Placental pericyte (primary cell): Measurements from ENCODE around the gene OR51B2. TPM values are rescaled to one million over a fixed set of nuclear protein-coding genes. Genes with fewer than 3 reads are reported as not detected.

Source experiments
- small RNA-seq: library from RNA; depleted of rRNA; stranded (forward); fragments of <200 nt; gene quantifications from one replicate; pipeline ENCODE3, GENCODE V24; 2012; ENCODE audit warnings: low replicate concordance
- total RNA-seq: library from RNA; depleted of rRNA; stranded (reverse); fragments of >200 nt; gene quantifications from 2 replicates; pipeline ENCODE4 v1.2.3, GENCODE V29; 2012

OR51B2 gene, protein sequence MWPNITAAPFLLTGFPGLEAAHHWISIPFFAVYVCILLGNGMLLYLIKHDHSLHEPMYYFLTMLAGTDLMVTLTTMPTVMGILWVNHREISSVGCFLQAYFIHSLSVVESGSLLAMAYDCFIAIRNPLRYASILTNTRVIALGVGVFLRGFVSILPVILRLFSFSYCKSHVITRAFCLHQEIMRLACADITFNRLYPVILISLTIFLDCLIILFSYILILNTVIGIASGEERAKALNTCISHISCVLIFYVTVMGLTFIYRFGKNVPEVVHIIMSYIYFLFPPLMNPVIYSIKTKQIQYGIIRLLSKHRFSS
- not detected in 2 replicates for total RNA-seq

DNA sequence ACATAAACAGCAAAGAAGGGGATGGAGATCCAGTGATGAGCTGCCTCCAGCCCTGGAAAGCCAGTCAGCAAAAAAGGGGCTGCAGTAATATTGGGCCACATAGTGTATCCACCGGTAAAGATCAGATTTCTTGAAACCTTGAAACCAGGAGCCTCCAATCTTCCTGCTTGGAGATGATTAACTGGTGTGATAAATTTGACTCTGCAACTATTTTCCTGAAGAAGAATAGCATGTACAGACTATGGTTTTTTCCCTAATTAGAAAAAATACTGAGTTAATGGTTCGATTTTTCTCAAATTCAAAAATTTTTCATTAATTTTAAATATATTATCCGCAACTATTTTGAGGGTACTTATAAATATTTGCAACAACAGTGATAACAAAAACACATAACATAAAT lies at the start of gene OR51B2:
OR51B2 (minus strand) TSS at position 101 of the 400 bp plus-strand sequence; CDS start at position 101, 0 bp downstream.

DNA sequence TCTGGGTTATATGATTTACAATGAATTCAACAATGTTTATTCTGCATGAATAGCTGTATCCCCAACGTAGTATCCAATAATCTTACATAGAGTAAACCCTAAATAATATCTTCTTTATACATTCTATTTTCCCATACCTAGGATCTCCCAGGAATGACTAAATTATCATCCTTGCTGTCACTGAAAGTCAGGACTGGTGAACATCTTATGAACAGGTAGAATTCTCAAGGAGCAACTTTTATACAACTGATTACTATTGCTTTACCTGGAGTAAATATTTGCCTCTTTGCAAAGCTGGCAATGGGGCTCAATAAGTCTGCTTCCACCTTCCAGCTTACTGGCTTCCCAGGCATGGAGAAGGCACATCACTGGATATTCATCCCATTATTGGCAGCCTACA lies 27.1 kb upstream of the OR51B2 start, which contains the start of gene OR51B6:
OR51B6 (plus strand) TSS at position 301 of the 400 bp plus-strand sequence; CDS start at position 301, 0 bp downstream.

DNA sequence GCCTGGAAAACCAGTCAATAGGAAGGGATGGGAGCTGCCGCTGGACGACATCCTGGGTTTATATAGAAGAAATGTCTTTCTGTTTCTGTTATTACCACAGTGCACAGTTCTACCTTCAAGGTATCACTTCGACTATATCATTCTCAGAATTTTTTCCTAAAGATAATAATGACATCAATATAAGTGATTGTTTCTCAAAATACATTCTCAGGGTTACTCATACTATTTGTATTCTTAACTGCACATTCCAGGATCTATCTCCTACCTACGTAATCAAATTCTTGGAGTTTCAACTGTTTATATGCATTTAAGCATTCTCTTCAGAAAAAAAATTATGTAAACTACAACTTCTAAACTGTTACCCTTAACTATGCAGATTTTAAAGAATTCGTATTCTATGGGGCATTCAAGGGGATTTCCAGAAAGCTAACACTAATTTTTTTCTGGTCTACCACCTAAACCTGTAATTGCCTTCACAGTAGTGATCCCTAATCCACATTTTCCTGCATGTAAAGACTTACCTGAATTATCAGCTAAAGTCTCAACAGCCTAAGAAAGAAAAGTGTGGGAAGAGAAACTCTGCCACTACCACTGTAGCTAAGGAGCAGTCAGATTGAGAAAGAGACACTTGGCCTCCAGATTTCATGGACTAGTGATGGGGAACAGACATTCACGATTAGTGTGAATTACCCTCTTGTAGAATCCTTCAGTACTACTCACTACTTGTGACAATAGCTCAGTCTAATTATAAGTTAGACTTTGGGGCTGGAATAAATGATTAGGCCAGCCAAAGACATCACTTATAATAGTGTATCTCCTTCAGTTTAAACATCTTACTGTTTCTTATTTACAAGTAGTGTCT lies 19.6 kb upstream of the OR51B2 start, which contains the start of gene OR51B5:
OR51B5 (minus strand) TSS at position 51 of the 862 bp plus-strand sequence; CDS start at position 51, 0 bp downstream.

DNA sequence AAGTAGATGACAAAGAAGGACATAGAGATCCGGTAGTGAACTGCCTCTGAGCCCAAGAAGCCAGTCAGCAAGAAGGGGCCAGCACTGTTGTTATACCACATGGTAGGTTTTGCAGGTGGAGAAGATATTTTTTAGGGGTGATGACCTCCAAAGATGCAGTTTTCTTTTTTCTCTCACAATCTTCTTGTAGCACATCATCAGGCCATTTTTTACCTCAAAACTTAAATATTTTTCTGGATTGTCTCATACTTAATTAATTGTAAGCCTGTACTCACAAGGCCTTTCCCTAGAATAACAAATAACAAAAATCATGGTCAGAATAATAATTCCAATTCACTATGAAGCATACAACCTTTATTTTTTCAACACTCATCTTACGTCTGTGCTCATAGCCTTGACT lies 22.3 kb downstream of the OR51B2 start, which contains the start of gene OR51B4:
OR51B4 (minus strand) TSS at position 101 of the 400 bp plus-strand sequence; CDS start at position 101, 0 bp downstream.

Small RNA genes lying within 50 kb of the gene (small RNA-seq; reads per million reads assigned to genes)
- not detected for gene AC104389.3

Other genes with a start within 250 kb of the OR51B2 start
- not detected in 2 replicates for gene OR52A5, start 185.9 kb downstream of the OR51B2 start, total RNA-seq
- not detected in 2 replicates for gene OR52A1, start 169.5 kb downstream of the OR51B2 start, total RNA-seq
- gene OR51V1, start 123.6 kb downstream of the OR51B2 start, total RNA-seq: not detected in 2 replicates
- gene HBB, start 97.2 kb downstream of the OR51B2 start, total RNA-seq: not detected in 2 replicates
- gene HBD, start 89.8 kb downstream of the OR51B2 start, total RNA-seq: not detected in 2 replicates
- gene HBG1, start 74.4 kb downstream of the OR51B2 start, total RNA-seq: not detected in 2 replicates
- gene HBG2, start 69.5 kb downstream of the OR51B2 start, total RNA-seq: not detected in 2 replicates
- gene HBE1, start 54.4 kb downstream of the OR51B2 start, total RNA-seq: not detected in 2 replicates
- not detected in 2 replicates for gene OR51B4, start 22.4 kb downstream of the OR51B2 start, total RNA-seq
- 0.57 TPM in 1 of 2 replicates, not detected in the other for gene OR51B5, start 19.2 kb upstream of the OR51B2 start, total RNA-seq
- gene OR51B6, start 27.2 kb upstream of the OR51B2 start, total RNA-seq: not detected in 2 replicates
- not detected in 2 replicates for gene OR51M1, start 59.5 kb upstream of the OR51B2 start, total RNA-seq
- not detected in 2 replicates for gene OR51Q1, start 97.8 kb upstream of the OR51B2 start, total RNA-seq
- gene OR51I1, start 117.2 kb upstream of the OR51B2 start, total RNA-seq: not detected in 2 replicates
- gene OR51I2, start 125.0 kb upstream of the OR51B2 start, total RNA-seq: not detected in 2 replicates
- not detected in 2 replicates for gene OR52D1, start 164.4 kb upstream of the OR51B2 start, total RNA-seq
- gene UBQLN3, start 185.7 kb upstream of the OR51B2 start, total RNA-seq: under 0.01 TPM in 1 of 2 replicates, not detected in the other
- 0.14 and 0.44 TPM in 2 replicates for gene UBQLNL, start 192.4 kb upstream of the OR51B2 start, total RNA-seq
- 0.22 and 1.0 TPM in 2 replicates for gene OR52H1, start 224.2 kb upstream of the OR51B2 start, total RNA-seq